Gastroesophageal sphincter (tissue), 4 donors: ENCODE results near the gene MEF2A. TPM values are rescaled to one million over a fixed set of nuclear protein-coding genes. Genes with fewer than 3 reads are reported as not detected.

Experiments
- ATAC-seq: fragments of 150-250 bp; one replicate; pipeline ENCODE4 v1.9.1; 2016; ENCODE audit warnings: mild to moderate bottlenecking, moderate library complexity
- H3K27ac ChIP-seq, 4 donors: fragments of 200-600 bp; sonication (generic) in 3 of 4; 1 replicate in 3 of 4; 2 replicates in 1 of 4; pipeline ENCODE4 v1.5.1; 2016 to 2019
- H3K27me3 ChIP-seq: fragments of 200-600 bp; sonication (generic); one replicate; pipeline ENCODE4 v1.5.1; 2019
- H3K36me3 ChIP-seq, 2 donors: fragments of 200-600 bp; sonication (generic); one replicate each; pipeline ENCODE4 v1.5.1; 2019; ENCODE audit warnings: control low read depth in 1 of 2
- H3K4me1 ChIP-seq, 3 donors: fragments of 200-600 bp; sonication (generic); 1 replicate in 2 of 3; 2 replicates in 1 of 3; pipeline ENCODE4 v1.5.1; 2016 to 2019; ENCODE audit warnings: control low read depth in 2 of 3
- H3K4me3 ChIP-seq, 2 donors: fragments of 200-600 bp; sonication (generic); one replicate each; pipeline ENCODE4 v1.5.1; 2019; ENCODE audit warnings: mild to moderate bottlenecking in 1 of 2, moderate library complexity in 1 of 2
- H3K9me3 ChIP-seq, 3 donors: fragments of 200-600 bp; sonication (generic); one replicate each; pipeline ENCODE4 v1.5.1; 2017 to 2019; ENCODE audit warnings: control low read depth in 2 of 3
- EP300 ChIP-seq: sonication (generic); formaldehyde crosslinking; IDR thresholded peaks from one replicate; pipeline ENCODE4 v1.6.1; 2017; ENCODE audit warnings: antibody characterized with exemption, mild to moderate bottlenecking
- POLR2A ChIP-seq, 2 donors: fragments of 450-650 bp; IDR thresholded peaks; one replicate each; pipeline ENCODE4 v1.6.1; 2017; ENCODE audit warnings: antibody characterized with exemption in 2 of 2, mild to moderate bottlenecking in 2 of 2, moderate library complexity in 1 of 2
- POLR2AphosphoS5 ChIP-seq: sonication (generic); formaldehyde crosslinking; IDR thresholded peaks from one replicate; pipeline ENCODE4 v1.6.1; 2017; ENCODE audit warnings: antibody characterized with exemption
- WGBS, 2 donors: methylation state at CpG; one replicate each; pipeline ENCODE4 v1.1.5; 2018; ENCODE audit warnings: low coverage in 1 of 2; 5-methylcytosine and 5-hydroxymethylcytosine counted together
- total RNA-seq, 4 donors: library from RNA; depleted of rRNA; stranded (reverse); fragments of >200 nt; gene quantifications; one replicate each; pipeline ENCODE4 v1.1.0, GENCODE V29; 2016
- TF ChIP-seq, protein P1 (sequence below), 4 experiments: fragments of 200-600 bp in 2 of 4; fragments of 450-650 bp in 2 of 4; sonication (generic) in 1 of 4; IDR thresholded peaks; one replicate each; pipeline ENCODE4 v1.5.1; 2017 to 2019; ENCODE audit warnings: antibody characterized with exemption in 4 of 4, mild to moderate bottlenecking in 2 of 4, moderate library complexity in 2 of 4

Gene MEF2A
- total RNA-seq, 4 donors from 2014 or later, result 68.8 to 133 (median 95.7) TPM

DNA sequence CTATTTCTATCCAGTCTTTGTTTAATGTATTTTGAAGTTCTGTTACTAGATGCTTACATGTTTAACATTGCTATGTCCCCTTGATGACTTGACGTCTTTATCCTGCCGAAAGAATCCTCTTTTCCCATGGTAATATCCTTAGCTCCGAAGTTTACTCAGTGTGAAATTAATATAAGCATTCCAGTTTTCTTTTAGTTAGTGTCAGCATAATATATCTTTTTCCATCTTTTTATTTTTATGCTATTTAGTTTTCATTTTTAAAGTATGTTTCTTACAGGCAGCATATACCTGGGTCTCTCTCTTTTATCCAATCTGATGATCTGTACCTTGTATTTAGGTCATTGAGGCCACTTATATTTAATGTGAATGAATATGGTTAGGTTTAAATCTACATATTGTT, 39.1 kb upstream of the MEF2A start:
- Histone ChIP-seq H3K4me1 (no peaks in the 10 kb centered on the region), H3K9me3 (no peaks in the 10 kb centered on the region), H3K36me3 (no peaks in the 10 kb centered on the region), H3K27me3 (no peaks in the 10 kb centered on the region), H3K27ac (no peak overlapping the region), H3K4me3 (no peak overlapping the region)
- WGBS, 2 donors, result 73 to 89% methylated on average over 3 of the region's 3 CpGs
- TF ChIP-seq, protein P1, sequence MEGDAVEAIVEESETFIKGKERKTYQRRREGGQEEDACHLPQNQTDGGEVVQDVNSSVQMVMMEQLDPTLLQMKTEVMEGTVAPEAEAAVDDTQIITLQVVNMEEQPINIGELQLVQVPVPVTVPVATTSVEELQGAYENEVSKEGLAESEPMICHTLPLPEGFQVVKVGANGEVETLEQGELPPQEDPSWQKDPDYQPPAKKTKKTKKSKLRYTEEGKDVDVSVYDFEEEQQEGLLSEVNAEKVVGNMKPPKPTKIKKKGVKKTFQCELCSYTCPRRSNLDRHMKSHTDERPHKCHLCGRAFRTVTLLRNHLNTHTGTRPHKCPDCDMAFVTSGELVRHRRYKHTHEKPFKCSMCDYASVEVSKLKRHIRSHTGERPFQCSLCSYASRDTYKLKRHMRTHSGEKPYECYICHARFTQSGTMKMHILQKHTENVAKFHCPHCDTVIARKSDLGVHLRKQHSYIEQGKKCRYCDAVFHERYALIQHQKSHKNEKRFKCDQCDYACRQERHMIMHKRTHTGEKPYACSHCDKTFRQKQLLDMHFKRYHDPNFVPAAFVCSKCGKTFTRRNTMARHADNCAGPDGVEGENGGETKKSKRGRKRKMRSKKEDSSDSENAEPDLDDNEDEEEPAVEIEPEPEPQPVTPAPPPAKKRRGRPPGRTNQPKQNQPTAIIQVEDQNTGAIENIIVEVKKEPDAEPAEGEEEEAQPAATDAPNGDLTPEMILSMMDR (IDR thresholded peaks at IDR 0.05), result no peak
- no peak for TF ChIP-seq POLR2A (IDR thresholded peaks at IDR 0.05)
- no peak for TF ChIP-seq POLR2AphosphoS5
- no peak for TF ChIP-seq EP300
- no peak for ATAC-seq

DNA sequence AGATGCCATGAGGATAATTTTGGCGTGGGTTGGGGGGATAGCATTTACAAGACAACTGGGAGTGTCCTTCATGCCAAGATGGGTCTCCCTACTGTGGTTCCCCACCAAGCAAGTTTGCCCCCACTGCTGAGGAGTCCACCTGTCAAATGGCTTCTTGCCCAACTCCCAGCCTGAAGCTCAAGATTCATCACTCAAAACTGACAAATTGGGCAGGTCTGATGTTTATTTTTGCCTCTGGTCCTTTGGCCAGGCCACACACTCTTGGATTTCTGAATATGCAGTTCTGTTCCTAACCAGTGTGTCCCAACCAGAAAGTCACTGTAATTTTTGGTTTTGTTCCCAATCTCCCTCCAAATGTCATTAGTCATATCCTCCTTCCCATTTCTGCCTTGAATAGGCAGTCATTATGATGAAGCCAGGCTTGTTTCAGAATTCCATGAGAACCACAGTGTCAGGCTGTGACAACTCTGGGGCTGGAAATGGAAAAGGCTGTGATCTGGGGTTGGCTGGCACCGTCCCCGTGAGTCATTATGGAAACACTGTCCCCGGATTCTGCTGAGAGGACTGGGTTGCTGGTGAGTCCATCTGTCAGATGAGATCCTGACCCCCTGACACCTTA, 29.3 kb upstream of the MEF2A start:
- H3K4me1 ChIP-seq, result peaks cover 0 to 15% (median 6%) of the 10 kb centered on the region in 3 donors
- H3K9me3 ChIP-seq, result no peaks in the 10 kb centered on the region
- H3K27me3 ChIP-seq, result no peaks in the 10 kb centered on the region
- 0 to 67% methylated on average over 1 of the region's 4 CpGs for WGBS, 2 donors
- no peak overlapping the region for H3K4me3 ChIP-seq
- peak; percentile 77 for ATAC-seq
- H3K36me3 ChIP-seq, result no peaks in the 10 kb centered on the region
- no peak for TF ChIP-seq POLR2A (IDR thresholded peaks at IDR 0.05)
- TF ChIP-seq, protein P1 (IDR thresholded peaks at IDR 0.05), result peak in 2 of 4 experiments; percentile 3 to 15
- no peak for TF ChIP-seq EP300
- TF ChIP-seq POLR2AphosphoS5, result peak; percentile 52
- peak overlapping the region in 3 of 4 donors; percentile 38 to 67 (median 52) for H3K27ac ChIP-seq

DNA sequence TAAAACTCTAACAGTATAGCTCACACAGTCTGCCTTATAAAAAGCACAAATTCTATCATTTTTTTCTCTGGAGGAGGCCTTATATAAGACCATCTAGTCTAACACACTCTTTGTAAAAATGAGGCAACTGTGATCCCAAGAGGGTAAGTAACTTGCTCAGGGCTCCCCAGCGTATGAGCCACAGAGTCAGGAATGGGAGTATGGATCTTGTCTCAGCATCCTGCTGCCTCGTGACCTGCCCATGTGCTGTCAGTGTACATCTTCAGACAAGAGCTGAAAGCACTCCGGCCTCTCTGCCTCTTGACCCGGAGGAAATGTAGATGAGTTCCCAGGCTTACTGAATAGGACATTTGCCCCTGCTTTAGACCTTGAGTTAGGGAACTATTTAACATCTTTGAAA, 28.4 kb upstream of the MEF2A start:
- Histone ChIP-seq H3K4me1 (peaks cover 0 to 15% (median 6%) of the 10 kb centered on the region in 3 donors), H3K27me3 (no peaks in the 10 kb centered on the region), H3K4me3 (no peak overlapping the region), H3K27ac (peak overlapping the region in 1 of 4 donors; percentile 52), H3K9me3 (no peaks in the 10 kb centered on the region), H3K36me3 (no peaks in the 10 kb centered on the region)
- TF ChIP-seq POLR2AphosphoS5 (no peak), EP300 (no peak), POLR2A (IDR thresholded peaks at IDR 0.05) (no peak)
- TF ChIP-seq, protein P1 (IDR thresholded peaks at IDR 0.05), result no peak
- ATAC-seq, result no peak
- 49 to 73% methylated on average over 3 to 4 of the region's 4 CpGs for WGBS, 2 donors

DNA sequence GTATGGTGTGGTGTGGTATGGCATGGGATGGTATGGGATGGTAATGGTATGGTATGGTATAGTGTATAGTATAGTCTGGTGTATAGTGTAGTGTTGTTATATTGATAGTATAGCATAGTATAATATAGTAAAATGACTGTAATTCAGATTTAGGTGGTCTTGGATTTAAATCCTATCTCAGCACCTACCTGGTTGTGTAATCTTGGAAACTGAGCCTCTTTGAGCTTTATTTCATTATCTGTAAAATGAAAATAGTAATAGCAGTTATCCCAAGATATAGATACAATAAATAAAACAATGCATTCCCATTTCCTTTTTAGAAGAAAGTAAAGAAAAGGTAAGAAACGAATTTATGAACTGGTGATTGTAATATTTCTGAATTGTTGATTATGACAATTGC, 27.5 kb upstream of the MEF2A start:
- H3K36me3 ChIP-seq, result no peaks in the 10 kb centered on the region
- no peaks in the 10 kb centered on the region for H3K9me3 ChIP-seq
- no peak for ATAC-seq
- H3K27ac ChIP-seq, result no peak overlapping the region
- H3K4me1 ChIP-seq, result peaks cover 0 to 15% (median 6%) of the 10 kb centered on the region in 3 donors
- WGBS, 2 donors, result 71 to 89% methylated on average over 1 of the region's 1 CpG
- no peaks in the 10 kb centered on the region for H3K27me3 ChIP-seq
- H3K4me3 ChIP-seq, result no peak overlapping the region
- TF ChIP-seq, protein P1 (IDR thresholded peaks at IDR 0.05), result no peak
- TF ChIP-seq EP300 (no peak), POLR2A (IDR thresholded peaks at IDR 0.05) (no peak)

DNA sequence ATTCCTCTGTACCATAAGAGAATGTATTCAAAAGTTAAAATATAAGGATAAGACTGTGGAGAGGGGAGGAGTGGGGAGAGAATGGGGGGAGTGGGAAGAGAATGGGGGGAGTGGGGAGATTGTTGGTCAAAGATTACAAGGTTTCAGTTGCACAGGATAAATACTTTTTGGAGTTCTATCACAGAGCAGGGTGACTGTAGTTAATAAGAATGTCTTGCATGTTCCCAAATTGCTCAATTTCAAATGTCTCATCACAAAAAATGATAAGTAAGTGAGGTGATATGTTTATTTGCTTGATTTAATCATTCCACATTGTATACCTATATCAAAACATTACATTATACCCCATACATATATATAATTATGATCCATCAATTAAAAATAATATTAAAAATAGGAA, 23.0 kb upstream of the MEF2A start:
- TF ChIP-seq POLR2A (IDR thresholded peaks at IDR 0.05), result no peak
- TF ChIP-seq, protein P1 (IDR thresholded peaks at IDR 0.05), result no peak
- no peak overlapping the region for H3K27ac ChIP-seq
- ATAC-seq, result no peak

More for the DNA sequence above, 23.0 kb upstream of the MEF2A start:
- Histone ChIP-seq H3K36me3 (no peaks in the 10 kb centered on the region), H3K27me3 (no peaks in the 10 kb centered on the region), H3K9me3 (no peaks in the 10 kb centered on the region), H3K4me1 (no peaks in the 10 kb centered on the region), H3K4me3 (no peak overlapping the region)
